HL-60 (cell line): ENCODE data around the gene EMILIN1.

Experiments used
- POLR2AphosphoS5 ChIP-seq: IDR thresholded peaks from 2 replicates; pipeline ENCODE4 v1.6.1; 2012; ENCODE audit warnings: low read depth
- TF ChIP-seq, protein P1 (sequence below): IDR thresholded peaks from one replicate; pipeline ENCODE4 v1.5.1; 2011; ENCODE audit warnings: low read length, control low read depth, inconsistent platforms; ENCODE audit not compliant: insufficient read depth

DNA sequence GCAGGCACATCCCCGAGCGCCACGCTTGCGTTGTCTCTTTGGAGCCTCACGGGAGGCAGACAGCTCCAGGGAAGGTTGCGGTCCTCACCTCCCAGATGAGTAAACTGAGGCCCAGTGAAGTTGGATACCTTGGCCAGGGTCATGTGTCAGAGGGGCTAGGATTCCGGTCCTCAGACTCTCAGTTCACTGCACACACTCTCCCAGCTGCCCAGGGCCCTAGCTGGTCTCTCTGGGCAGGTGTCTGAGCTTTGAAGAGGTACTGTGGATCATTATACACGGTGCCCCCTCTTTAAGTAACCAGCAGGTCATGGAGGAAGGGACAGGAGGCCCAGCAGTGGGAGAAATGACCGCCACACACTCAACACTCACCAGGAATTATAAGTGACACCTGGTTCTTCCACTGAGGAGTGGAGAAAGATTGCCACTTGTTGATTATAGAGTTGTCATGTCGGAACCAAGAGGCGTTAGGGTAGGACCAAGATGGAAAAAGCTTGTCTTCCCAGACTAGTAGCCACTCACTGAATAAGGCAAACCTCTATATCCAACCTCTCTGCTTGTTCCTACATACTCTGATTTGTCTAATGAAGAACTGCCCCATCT lies 45.1 kb upstream of the EMILIN1 start:
- TF ChIP-seq, protein P1, sequence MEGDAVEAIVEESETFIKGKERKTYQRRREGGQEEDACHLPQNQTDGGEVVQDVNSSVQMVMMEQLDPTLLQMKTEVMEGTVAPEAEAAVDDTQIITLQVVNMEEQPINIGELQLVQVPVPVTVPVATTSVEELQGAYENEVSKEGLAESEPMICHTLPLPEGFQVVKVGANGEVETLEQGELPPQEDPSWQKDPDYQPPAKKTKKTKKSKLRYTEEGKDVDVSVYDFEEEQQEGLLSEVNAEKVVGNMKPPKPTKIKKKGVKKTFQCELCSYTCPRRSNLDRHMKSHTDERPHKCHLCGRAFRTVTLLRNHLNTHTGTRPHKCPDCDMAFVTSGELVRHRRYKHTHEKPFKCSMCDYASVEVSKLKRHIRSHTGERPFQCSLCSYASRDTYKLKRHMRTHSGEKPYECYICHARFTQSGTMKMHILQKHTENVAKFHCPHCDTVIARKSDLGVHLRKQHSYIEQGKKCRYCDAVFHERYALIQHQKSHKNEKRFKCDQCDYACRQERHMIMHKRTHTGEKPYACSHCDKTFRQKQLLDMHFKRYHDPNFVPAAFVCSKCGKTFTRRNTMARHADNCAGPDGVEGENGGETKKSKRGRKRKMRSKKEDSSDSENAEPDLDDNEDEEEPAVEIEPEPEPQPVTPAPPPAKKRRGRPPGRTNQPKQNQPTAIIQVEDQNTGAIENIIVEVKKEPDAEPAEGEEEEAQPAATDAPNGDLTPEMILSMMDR: no peak
- no peak for TF ChIP-seq POLR2AphosphoS5
